Activated CD8-positive, alpha-beta T cell treated with anti-CD3 and anti-CD28 coated beads, Interleukin-2, amount 10 ng/mL, durations not matched to agents 7 days and 5 days (primary cell): ENCODE data around the gene NTN5. TPM values are rescaled to one million over a fixed set of nuclear protein-coding genes. Genes with fewer than 3 reads are reported as not detected.
"Not testable (repeated sequence)": the region's sequence is repeated elsewhere in the genome, so short reads cannot be mapped to it uniquely, and the experiment has no call there.

Experiments
- ATAC-seq: fragments of 150-1000 bp; cut with Tn5 transposase; one replicate; pipeline ENCODE4 v1.10.0; 2021; ENCODE audit warnings: moderate library complexity
- CTCF ChIA-PET: fragments of 350-600 bp; sonication (Branson Sonifier 250); formaldehyde crosslinking; loops from one replicate; lab custom pipeline; 2021; ENCODE audit warnings: antibody characterized with exemption; lab: Charles Lee
- POLR2A ChIA-PET: fragments of 350-600 bp; sonication (Branson Sonifier 250); formaldehyde crosslinking; loops from one replicate; lab custom pipeline; 2021; ENCODE audit warnings: antibody characterized with exemption; lab: Charles Lee
- DNase-seq: peaks from one replicate; pipeline ENCODE4 v3.0.0-alpha.2; 2020
- H3K27ac Mint-ChIP-seq: one replicate; pipeline ENCODE4 v1.8.0; 2021; ENCODE audit warnings: mild to moderate bottlenecking, mixed read lengths
- H3K27me3 Mint-ChIP-seq: one replicate; pipeline ENCODE4 v1.8.0; 2021; ENCODE audit warnings: low read depth, mixed read lengths
- H3K36me3 Mint-ChIP-seq: one replicate; pipeline ENCODE4 v1.8.0; 2021; ENCODE audit warnings: low read depth, mixed read lengths
- H3K4me1 Mint-ChIP-seq: one replicate; pipeline ENCODE4 v1.8.0; 2021; ENCODE audit warnings: low read depth, mixed read lengths
- H3K4me3 Mint-ChIP-seq: one replicate; pipeline ENCODE4 v1.8.0; 2021; ENCODE audit warnings: mild to moderate bottlenecking, mixed read lengths
- H3K9me3 Mint-ChIP-seq: one replicate; pipeline ENCODE4 v1.8.0; 2022; ENCODE audit warnings: mixed read lengths; ENCODE audit not compliant: insufficient read depth
- total RNA-seq, 2 experiments: library from RNA; stranded (reverse); gene quantifications; one replicate each; pipeline ENCODE4 v1.2.3, GENCODE V29; 2021

Gene NTN5
- total RNA-seq, 2 experiments from 2014 or later = 0.55 to 0.78 TPM

GRCh38 chr19:48665786-48666185 is 7.0 kb downstream of the NTN5 start:
- no peak overlapping the region for H3K4me3 Mint-ChIP-seq
- ATAC-seq (no peak), DNase-seq (no peak)
- no peaks in the 10 kb centered on the region for H3K9me3 Mint-ChIP-seq
- H3K4me1 Mint-ChIP-seq = peaks cover 6% of the 10 kb centered on the region
- H3K36me3 Mint-ChIP-seq = no peaks in the 10 kb centered on the region
- H3K27me3 Mint-ChIP-seq = peaks cover 2% of the 10 kb centered on the region
- H3K27ac Mint-ChIP-seq = no peak overlapping the region
- ChIA-PET CTCF (interaction anchor here (1.0 kb wide), 1 partner anchor 12 kb away, joined by 3 read pairs; no protein-coding TSS in a partner anchor), POLR2A (no interaction called here)

- Mint-ChIP-seq H3K9me3 (no peaks in the 10 kb centered on the region), H3K4me1 (peaks cover 8% of the 10 kb centered on the region), H3K27ac (no peak overlapping the region), H3K27me3 (no peaks in the 10 kb centered on the region), H3K4me3 (no peak overlapping the region), H3K36me3 (no peaks in the 10 kb centered on the region)
- CTCF ChIA-PET = interaction anchor here (0.9 kb wide), 1 partner anchor 13 kb away, joined by 3 read pairs; no protein-coding TSS in a partner anchor
- ATAC-seq (no peak), DNase-seq (no peak)
- POLR2A ChIA-PET = no interaction called here
Observed at GRCh38 chr19:48664476-48664875, 8.3 kb downstream of the NTN5 start.

- POLR2A ChIA-PET = no interaction called here
- Mint-ChIP-seq H3K27me3 (peaks cover 3% of the 10 kb centered on the region), H3K4me1 (peaks cover 10% of the 10 kb centered on the region)
Observed at GRCh38 chr19:48663667-48664066, 9.2 kb downstream of the NTN5 start.

GRCh38 chr19:48661711-48662090 is 11.1 kb downstream of the NTN5 start:
- CTCF ChIA-PET = interaction anchor here (1.3 kb wide), 1 partner anchor 13 kb away, joined by 4 read pairs; no protein-coding TSS in a partner anchor
- ATAC-seq = no peak
- Mint-ChIP-seq H3K4me3 (no peak overlapping the region), H3K27me3 (peaks cover 10% of the 10 kb centered on the region), H3K4me1 (peaks cover 10% of the 10 kb centered on the region), H3K27ac (no peak overlapping the region), H3K36me3 (no peaks in the 10 kb centered on the region), H3K9me3 (no peaks in the 10 kb centered on the region)
- POLR2A ChIA-PET = no interaction called here
- no peak for DNase-seq

More at GRCh38 chr19:48663667-48664066, 9.2 kb downstream of the NTN5 start:
- no peak overlapping the region for H3K27ac Mint-ChIP-seq
- no peak overlapping the region for H3K4me3 Mint-ChIP-seq
- DNase-seq = no peak
- H3K36me3 Mint-ChIP-seq = no peaks in the 10 kb centered on the region
- CTCF ChIA-PET = no interaction called here
- no peak for ATAC-seq
- no peaks in the 10 kb centered on the region for H3K9me3 Mint-ChIP-seq

GRCh38 chr19:48660852-48661710 is 11.7 kb downstream of the NTN5 start:
- H3K36me3 Mint-ChIP-seq = no peaks in the 10 kb centered on the region
- ATAC-seq (peak; percentile 95), DNase-seq (peak; percentile 90)
- peak overlapping the region; percentile 44 for H3K4me3 Mint-ChIP-seq
- ChIA-PET CTCF (interaction anchor here (1.3 kb wide), 1 partner anchor 13 kb away, joined by 4 read pairs; no protein-coding TSS in a partner anchor), POLR2A (no interaction called here)
- peaks cover 11% of the 10 kb centered on the region for H3K27me3 Mint-ChIP-seq
- no peaks in the 10 kb centered on the region for H3K9me3 Mint-ChIP-seq
- H3K4me1 Mint-ChIP-seq = peaks cover 10% of the 10 kb centered on the region
- peak overlapping the region; percentile 93 for H3K27ac Mint-ChIP-seq

- ATAC-seq (no peak), DNase-seq (no peak)
- Mint-ChIP-seq H3K36me3 (no peaks in the 10 kb centered on the region), H3K4me3 (no peak overlapping the region), H3K9me3 (no peaks in the 10 kb centered on the region), H3K27ac (no peak overlapping the region), H3K4me1 (peaks cover 10% of the 10 kb centered on the region), H3K27me3 (peaks cover 11% of the 10 kb centered on the region)
- POLR2A ChIA-PET = interaction anchor here (0.9 kb wide), 1 partner anchor 9 kb away, joined by 3 read pairs; no protein-coding TSS in a partner anchor
- CTCF ChIA-PET = interaction anchor here (0.9 to 1.6 kb wide), 2 partner anchors 14 kb away, joined by 3 to 6 read pairs; partner anchors contain the start of gene CA11
Observed at GRCh38 chr19:48659768-48660167, 13.0 kb downstream of the NTN5 start.

- Mint-ChIP-seq H3K36me3 (no peaks in the 10 kb centered on the region), H3K4me3 (no peak overlapping the region), H3K27me3 (peaks cover 11% of the 10 kb centered on the region), H3K4me1 (peaks cover 12% of the 10 kb centered on the region), H3K9me3 (no peaks in the 10 kb centered on the region), H3K27ac (no peak overlapping the region)
- CTCF ChIA-PET = no interaction called here
- ATAC-seq (no peak), DNase-seq (no peak)
- POLR2A ChIA-PET = no interaction called here
Observed at GRCh38 chr19:48658483-48658882, 14.3 kb downstream of the NTN5 start.

- not testable (repeated sequence) for H3K27ac Mint-ChIP-seq
Observed at GRCh38 chr19:48657828-48658227, 15.0 kb downstream of the NTN5 start.

GRCh38 chr19:48656840-48657474 is 15.9 kb downstream of the NTN5 start:
- Mint-ChIP-seq H3K4me1 (peaks cover 17% of the 10 kb centered on the region), H3K36me3 (no peaks in the 10 kb centered on the region), H3K27ac (no peak overlapping the region), H3K27me3 (peaks cover 11% of the 10 kb centered on the region), H3K4me3 (no peak overlapping the region), H3K9me3 (no peaks in the 10 kb centered on the region)
- no peak for DNase-seq
- no peak for ATAC-seq
- ChIA-PET POLR2A (no interaction called here), CTCF (no interaction called here)

More at GRCh38 chr19:48657828-48658227, 15.0 kb downstream of the NTN5 start:
- POLR2A ChIA-PET, CTCF ChIA-PET, DNase-seq, H3K4me3 Mint-ChIP-seq, H3K36me3 Mint-ChIP-seq, ATAC-seq, H3K9me3 Mint-ChIP-seq: not testable (repeated sequence)
- Mint-ChIP-seq H3K27me3 (peaks cover 11% of the 10 kb centered on the region), H3K4me1 (peaks cover 14% of the 10 kb centered on the region)

GRCh38 chr19:48654299-48655059 is 18.3 kb downstream of the NTN5 start:
- Mint-ChIP-seq H3K4me3 (no peak overlapping the region), H3K9me3 (no peaks in the 10 kb centered on the region), H3K27ac (no peak overlapping the region), H3K4me1 (peaks cover 18% of the 10 kb centered on the region), H3K27me3 (peaks cover 11% of the 10 kb centered on the region), H3K36me3 (no peaks in the 10 kb centered on the region)
- ChIA-PET POLR2A (no interaction called here), CTCF (interaction anchor here (1.9 kb wide), 1 partner anchor 263 kb away, joined by 5 read pairs; the partner anchor contains the start of gene KDELR1)
- DNase-seq (no peak), ATAC-seq (no peak)

- Mint-ChIP-seq H3K4me3 (no peak overlapping the region), H3K27me3 (peaks cover under 1% of the 10 kb centered on the region), H3K9me3 (no peaks in the 10 kb centered on the region), H3K4me1 (peaks cover 32% of the 10 kb centered on the region), H3K27ac (no peak overlapping the region), H3K36me3 (no peaks in the 10 kb centered on the region)
- ChIA-PET POLR2A (interaction anchor here (0.9 kb wide), 1 partner anchor 8 kb away, joined by 3 read pairs; no protein-coding TSS in a partner anchor), CTCF (interaction anchor here (1.2 kb wide), 1 partner anchor 191 kb away, joined by 5 read pairs; no protein-coding TSS in a partner anchor)
- DNase-seq (no peak), ATAC-seq (no peak)
Observed at GRCh38 chr19:48651683-48652048, 21.2 kb downstream of the NTN5 start.
